GM21576 (cell line): ENCODE results near the gene S100A9.
"Not testable (repeated sequence)": the region's sequence is repeated elsewhere in the genome, so short reads cannot be mapped to it uniquely, and the experiment has no call there.

ENCODE experiments used
- ATAC-seq: cut with Tn5 transposase; IDR thresholded peaks from one replicate; pipeline ENCODE4 v1.9.1; 2021; ENCODE audit warnings: mild to moderate bottlenecking, moderate library complexity; ENCODE audit not compliant: unreplicated experiment

Gene S100A9

GRCh38 chr1:153343811-153344717 lies 13.6 kb upstream of the S100A9 start:
- no peak for ATAC-seq

DNA sequence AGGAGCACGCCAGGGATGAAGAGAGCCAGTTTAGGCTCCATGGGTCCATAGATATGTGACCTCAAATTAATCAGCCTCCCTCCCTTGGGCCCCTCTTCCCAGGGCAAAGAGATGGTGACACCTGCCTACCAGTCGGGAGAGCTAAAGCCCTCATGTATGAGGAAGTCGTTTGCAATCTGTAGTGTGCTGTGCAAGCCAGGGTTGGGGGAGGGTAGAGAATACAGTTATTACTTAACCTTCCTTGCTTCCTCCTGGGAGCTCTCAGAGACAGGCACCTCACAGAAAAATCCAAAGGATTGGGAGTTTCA lies 13.0 kb upstream of the S100A9 start:
- no peak for ATAC-seq

- no peak for ATAC-seq
These were observed 12.2 kb upstream of the S100A9 start for GRCh38 chr1:153345187-153346076.

DNA sequence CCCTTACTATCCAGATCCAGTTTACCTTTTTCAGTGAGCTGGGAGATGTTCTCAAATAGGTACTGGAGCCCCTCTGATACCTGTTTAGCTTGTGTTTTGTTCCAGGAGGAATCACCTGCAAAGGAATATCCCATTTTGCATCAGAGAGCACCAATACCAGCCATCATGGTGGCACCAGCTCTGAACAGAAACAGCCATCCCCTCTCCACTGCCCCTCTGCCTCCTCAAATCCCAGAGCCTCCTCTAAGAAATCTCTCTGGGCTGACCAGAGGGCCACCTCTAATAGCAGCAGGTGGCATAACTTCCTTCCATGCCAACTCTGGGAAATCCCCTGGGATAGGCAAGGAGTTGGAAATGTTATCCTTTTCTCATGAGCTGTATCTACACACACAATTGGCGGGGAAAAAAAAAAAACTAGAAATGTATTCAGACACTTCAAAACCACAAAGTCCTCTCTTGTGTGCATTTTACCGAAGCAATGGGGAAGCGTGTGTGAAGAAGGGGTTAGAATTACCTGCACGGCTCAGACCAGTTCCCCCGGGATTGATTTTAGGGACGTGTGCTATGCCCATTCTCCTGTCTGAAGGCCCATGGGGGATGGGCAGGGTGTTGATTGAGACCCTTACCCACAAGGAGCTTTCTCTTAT lies 11.5 kb upstream of the S100A9 start:
- no peak for ATAC-seq

DNA sequence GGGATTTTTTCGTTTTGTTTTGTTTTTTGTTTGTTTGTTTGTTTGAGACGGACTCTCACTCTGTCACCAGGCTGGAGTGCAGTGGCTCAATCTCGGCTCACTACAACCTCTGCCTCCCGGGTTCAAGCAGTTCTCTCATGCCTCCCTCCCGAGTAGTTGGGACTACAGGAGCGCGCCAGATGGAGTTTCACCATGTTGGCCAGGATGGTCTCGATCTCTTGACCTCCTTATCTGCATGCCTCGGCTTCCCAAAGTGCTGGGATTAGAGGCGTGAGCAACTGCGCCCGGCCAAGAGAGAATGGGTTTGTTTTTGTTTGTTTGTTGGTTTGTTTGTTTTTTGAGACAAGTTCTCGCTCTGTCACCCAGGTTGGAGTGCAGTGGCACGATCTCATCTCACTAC lies 10.6 kb upstream of the S100A9 start:
- ATAC-seq: not testable (repeated sequence)

- ATAC-seq: no peak
These were observed 9.8 kb upstream of the S100A9 start for GRCh38 chr1:153347856-153348255.

DNA sequence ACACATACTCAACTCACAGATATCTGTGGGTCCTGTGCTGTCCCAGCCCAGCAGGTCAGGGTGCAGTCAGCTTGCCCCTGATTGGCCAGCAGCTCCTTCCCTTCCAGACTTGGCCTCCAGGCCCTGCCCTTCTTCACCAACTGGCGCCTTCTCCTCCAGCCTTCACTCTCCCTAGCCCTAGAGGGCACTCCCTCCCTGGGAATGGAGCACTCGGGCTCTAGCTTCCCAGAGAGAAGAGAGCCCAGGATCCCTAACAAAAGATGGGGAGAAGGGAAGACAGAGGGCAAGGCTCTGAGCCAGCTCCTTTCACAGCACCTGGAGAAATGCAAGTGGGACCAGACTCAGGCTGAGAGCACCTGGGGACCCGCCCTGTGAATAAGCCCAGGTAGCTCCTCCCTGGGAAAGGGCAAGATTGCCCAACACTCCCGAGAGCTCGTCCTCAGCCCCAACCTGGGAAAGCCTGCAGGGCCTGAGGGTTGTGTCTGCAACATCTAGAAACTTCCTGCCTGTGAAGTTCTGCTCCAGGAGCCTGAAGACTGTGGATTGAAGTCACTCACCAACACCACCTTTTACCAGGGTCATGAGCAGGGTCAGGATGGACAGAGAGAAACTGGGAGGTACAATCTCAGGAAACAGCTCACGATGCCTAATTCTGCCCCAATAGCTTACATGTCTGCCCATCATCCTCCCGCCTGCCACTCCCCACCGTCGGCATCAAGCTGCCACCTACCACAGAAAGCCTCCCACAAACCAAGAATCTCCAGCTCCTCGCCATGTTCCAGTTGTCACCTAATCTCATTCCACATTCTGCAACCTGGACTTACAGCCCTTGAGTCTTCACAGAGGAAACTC lies 8.9 kb upstream of the S100A9 start, which contains the start of gene PGLYRP4:
Gene PGLYRP4 (minus strand): TSS at position 331 of the 852 bp plus-strand sequence. CDS start 909 bp downstream, outside the sequence.
- no peak for ATAC-seq

GRCh38 chr1:153349363-153350320 lies 8.0 kb upstream of the S100A9 start:
- no peak for ATAC-seq

DNA sequence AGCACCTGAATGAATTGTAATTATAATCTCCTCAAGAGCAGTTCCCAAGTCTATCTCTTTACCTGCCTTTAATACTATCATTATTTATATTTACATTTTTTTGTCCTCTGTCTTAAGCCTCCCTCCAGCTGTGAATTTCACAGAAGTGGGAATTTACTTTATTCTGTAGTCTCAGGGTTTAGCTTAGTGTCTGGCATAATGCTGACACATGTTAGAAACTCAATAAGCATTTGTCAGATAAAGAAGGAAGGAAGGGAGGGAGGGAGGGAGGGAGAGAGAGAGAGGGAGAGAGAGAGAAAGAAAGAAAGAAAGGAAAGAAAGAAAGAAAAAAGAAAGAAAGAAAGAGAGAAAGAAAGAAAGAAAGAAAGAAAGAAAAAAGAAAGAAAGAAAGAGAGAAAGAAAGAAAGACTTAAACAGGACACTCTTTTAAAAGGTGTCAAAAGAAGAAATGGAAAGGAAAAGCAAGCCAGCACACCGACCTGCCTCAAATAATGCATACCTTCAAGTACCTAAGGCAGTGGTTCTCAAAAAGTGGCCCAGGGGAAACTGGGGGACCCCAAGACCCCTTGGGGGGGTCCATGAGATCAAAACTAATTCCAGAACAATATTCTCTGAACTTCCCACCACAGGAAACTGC lies 7.2 kb upstream of the S100A9 start:
- no peak for ATAC-seq

DNA sequence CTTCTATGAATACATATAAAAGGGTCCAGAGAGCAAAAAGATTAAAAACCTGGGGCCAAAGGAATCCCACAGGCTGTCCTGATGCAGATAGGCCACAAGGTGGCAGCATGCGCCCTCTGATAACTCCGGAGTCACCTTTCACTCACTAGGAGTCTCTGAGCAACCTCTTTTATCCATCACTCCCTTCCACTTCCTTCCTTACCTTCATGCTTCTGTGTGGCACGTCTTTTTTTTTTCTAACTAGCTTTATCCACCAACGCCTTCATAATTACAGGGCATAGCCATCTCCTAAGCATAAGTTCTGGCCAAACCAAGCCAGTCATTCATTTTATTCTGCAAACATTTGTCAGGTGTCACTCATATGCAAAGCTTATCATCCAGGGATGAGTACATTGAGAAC lies 5.1 kb upstream of the S100A9 start:
- ATAC-seq: no peak

GRCh38 chr1:153353226-153353947 lies 4.3 kb upstream of the S100A9 start:
- no peak for ATAC-seq

DNA sequence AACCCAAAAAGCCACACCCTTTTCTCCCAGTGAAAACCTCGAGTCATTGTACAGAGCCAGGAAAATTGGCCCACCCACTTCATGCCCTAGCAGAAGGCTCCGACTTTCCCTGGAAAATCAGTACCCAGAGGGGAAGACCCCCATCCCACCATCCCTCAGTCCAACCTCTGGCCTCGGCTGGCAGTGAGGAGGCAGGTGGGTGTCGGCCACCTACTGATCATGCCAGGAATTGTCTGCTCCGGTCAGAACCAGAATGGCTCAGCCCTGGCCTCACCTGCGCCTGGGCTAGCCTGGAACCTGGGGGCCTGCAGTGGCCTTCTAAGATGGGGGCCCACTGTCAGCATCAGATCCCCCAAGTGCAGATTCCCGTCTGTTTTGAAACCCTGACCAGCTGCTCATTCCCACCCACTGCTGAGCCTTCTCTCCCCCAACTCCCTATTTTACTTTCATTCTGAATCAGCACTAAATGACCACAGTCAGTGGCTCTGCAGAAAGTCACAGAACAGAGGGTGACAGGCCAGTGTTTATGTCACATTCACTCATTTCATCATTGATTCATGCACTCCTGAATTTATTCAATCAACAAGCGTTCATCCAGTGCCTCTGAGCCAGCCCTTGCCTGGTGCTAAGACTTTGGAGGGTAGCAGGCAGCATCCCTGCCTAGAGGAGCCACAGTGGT lies 3.0 kb upstream of the S100A9 start:
- no peak for ATAC-seq

GRCh38 chr1:153355445-153356071 lies 2.1 kb upstream of the S100A9 start:
- no peak for ATAC-seq

DNA sequence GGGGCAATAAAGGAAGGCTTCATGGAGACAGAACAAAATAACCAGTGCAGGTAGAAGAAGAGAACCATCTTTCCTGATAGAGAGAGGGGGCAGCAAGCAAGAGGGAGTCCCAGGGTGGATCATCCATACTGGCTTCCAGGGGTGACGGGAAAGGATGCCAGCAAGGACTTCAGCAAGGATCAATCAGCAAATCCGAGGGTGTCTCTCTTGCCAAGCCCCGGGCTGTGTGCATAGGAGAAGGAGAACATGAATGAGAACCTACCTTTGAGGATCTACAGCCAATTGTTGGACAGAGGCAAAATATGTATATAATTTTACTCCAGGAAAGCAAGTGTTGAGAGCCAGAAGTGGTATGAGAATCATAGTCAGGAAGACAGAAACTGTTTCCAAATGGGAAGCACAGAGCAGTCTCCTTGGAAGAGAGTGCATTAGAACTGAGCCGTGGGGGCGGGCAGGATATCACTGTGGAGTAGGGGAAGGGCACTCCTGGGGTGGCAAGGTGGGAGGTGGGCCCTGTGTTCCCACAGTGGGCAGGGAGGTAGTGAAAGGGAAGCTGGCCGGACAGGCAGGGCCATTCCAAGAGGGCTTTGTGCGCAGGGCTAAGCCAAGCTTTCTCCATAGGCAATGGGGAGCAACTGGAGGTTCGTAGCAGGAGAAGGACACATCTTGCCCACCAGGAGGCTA lies 1.1 kb upstream of the S100A9 start:
- no peak for ATAC-seq

DNA sequence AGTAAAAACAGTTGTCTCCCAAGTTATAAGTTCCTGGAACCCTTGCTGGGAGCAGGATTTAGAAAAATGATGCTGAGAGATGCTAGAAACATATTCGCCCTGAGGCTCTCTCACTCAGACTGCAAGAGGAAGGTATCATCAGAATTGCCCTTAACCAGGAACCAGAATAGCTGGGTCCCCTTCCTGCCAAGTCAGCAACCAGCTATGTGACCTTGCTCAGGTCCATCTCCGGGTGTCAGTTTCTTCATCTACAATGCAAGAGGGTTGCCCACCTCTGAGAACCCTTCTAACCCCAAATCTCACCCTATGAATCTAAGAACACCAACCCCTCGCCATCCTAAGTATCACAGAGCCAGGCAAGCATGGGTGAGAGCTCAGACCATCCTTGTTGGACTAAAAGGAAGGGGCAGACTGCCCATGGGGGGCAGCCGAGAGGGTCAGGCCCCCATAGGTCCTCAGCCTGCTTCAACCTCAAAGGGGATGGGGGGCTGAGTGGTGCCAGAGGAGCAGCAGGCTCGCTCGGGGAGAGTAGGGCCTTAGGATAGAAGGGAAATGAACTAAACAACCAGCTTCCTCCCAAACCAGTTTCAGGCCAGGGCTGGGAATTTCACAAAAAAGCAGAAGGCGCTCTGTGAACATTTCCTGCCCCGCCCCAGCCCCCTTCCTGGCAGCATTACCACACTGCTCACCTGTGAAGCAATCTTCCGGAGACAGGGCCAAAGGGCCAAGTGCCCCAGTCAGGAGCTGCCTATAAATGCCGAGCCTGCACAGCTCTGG lies 390 bp upstream of the S100A9 start:
- no peak for ATAC-seq

GRCh38 chr1:153358691-153358975 lies 979 bp downstream of the S100A9 start:
- ATAC-seq: no peak
